ENCODE measurements around the gene CD69. TPM values are rescaled to one million over a fixed set of nuclear protein-coding genes. Genes with fewer than 3 reads are reported as not detected.

The CD69 gene
- total RNA-seq, 1 donor from 2014 or later: not detected

- Histone ChIP-seq H4K20me1 (ENCODE audit: low read depth) (no peaks in the 10 kb centered on the region), H3K4me2 (peak overlapping the region; percentile 52), H3K36me3 (no peaks in the 10 kb centered on the region), H3K79me2 (ENCODE audit: low read depth) (no peaks in the 10 kb centered on the region), H3K4me1 (no peaks in the 10 kb centered on the region), H3K4me3 (no peak overlapping the region), H3K9me3 (ENCODE audit: low read depth) (no peaks in the 10 kb centered on the region), H3F3A (ENCODE audit: low read depth) (no peaks in the 10 kb centered on the region), H2AFZ (replicated peaks) (no peak overlapping the region), H3K27ac (no peak overlapping the region), H3K27me3 (no peaks in the 10 kb centered on the region), H3K9ac (no peak overlapping the region)
- no peaks in the 10 kb centered on the region for H3K36me3 Mint-ChIP-seq
- H3K4me3 Mint-ChIP-seq: no peak overlapping the region
- H3K9me3 Mint-ChIP-seq: no peaks in the 10 kb centered on the region
- H3K27me3 Mint-ChIP-seq (ENCODE audit: insufficient read depth, low read depth): no peaks in the 10 kb centered on the region
- no peaks in the 10 kb centered on the region for H3K4me1 Mint-ChIP-seq
- peak; percentile 79 for DNase-seq (ENCODE audit: low spot score)
- H3K27ac Mint-ChIP-seq: no peak overlapping the region
- TF ChIP-seq CTCF (IDR thresholded peaks at IDR 0.05): peak; percentile 92
- no peak for TF ChIP-seq EZH2 (IDR thresholded peaks at IDR 0.05)
These were observed 10.2 kb downstream of the CD69 start for GRCh38 chr12:9750276-9751203.

DNA sequence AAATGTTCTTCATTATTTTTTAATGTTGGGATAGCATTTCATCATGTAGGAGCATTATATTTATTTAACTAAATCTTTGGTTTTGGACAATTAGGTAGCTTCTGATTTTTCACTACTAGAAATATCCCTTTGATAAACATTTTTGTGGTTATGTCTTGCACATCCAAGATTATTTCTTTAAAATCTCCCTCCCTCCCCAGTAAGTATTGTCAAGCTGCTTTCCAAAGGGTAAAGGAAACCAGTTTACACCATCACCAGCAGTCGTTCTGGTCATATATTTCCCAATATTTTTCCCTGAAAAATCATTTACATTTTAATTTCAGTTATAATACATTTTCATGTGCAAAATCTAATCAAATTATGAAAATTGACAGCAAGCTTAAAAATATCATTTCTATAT, 11.1 kb downstream of the CD69 start:
- H2AFZ ChIP-seq (replicated peaks): no peak overlapping the region
- H3K4me2 ChIP-seq: no peak overlapping the region
- H3K4me1 ChIP-seq: no peaks in the 10 kb centered on the region
- no peaks in the 10 kb centered on the region for H3K27me3 ChIP-seq
- Mint-ChIP-seq H3K9me3 (no peaks in the 10 kb centered on the region), H3K4me1 (no peaks in the 10 kb centered on the region), H3K36me3 (no peaks in the 10 kb centered on the region), H3K4me3 (no peak overlapping the region), H3K27ac (no peak overlapping the region), H3K27me3 (ENCODE audit: insufficient read depth, low read depth) (no peaks in the 10 kb centered on the region)
- TF ChIP-seq CTCF (IDR thresholded peaks at IDR 0.05) (no peak), EZH2phosphoT487 (IDR thresholded peaks at IDR 0.05) (no peak), EZH2 (IDR thresholded peaks at IDR 0.05) (no peak)
- H3K79me2 ChIP-seq (ENCODE audit: low read depth): no peaks in the 10 kb centered on the region
- no peak overlapping the region for H3K4me3 ChIP-seq
- no peak overlapping the region for H3K27ac ChIP-seq
- H4K20me1 ChIP-seq (ENCODE audit: low read depth): no peaks in the 10 kb centered on the region
- H3K9me3 ChIP-seq (ENCODE audit: low read depth): no peaks in the 10 kb centered on the region
- H3K9ac ChIP-seq: no peak overlapping the region
- H3K36me3 ChIP-seq: no peaks in the 10 kb centered on the region
- DNase-seq (ENCODE audit: low spot score): no peak
- no peaks in the 10 kb centered on the region for H3F3A ChIP-seq (ENCODE audit: low read depth)

DNA sequence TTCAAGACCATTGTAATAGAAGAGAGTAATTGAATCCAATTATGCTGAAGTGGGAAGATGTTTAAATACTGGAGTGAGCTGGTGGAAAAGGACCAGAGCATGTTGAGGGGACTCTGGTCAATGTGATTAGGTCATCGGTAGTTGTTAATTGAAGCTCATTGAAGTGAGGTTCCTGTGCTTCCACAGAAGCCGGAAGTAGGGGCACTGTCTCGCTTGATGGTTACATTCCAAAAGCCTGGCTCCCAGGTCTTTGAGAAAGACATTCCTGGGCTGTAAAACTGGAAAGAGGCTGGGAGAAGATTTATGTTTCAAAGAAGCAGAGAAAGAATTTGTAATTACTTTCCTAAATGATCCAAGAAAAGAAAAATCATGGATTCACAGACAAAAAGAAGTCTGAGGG, 15.5 kb downstream of the CD69 start:
- no peaks in the 10 kb centered on the region for H3K4me1 ChIP-seq
- Mint-ChIP-seq H3K36me3 (no peaks in the 10 kb centered on the region), H3K4me1 (no peaks in the 10 kb centered on the region), H3K27me3 (ENCODE audit: insufficient read depth, low read depth) (no peaks in the 10 kb centered on the region), H3K4me3 (no peak overlapping the region), H3K9me3 (no peaks in the 10 kb centered on the region), H3K27ac (peak overlapping the region; percentile 62)
- H4K20me1 ChIP-seq (ENCODE audit: low read depth): no peaks in the 10 kb centered on the region
- H3K27me3 ChIP-seq: no peaks in the 10 kb centered on the region
- no peaks in the 10 kb centered on the region for H3K36me3 ChIP-seq
- H3K4me3 ChIP-seq: no peak overlapping the region
- H3K79me2 ChIP-seq (ENCODE audit: low read depth): no peaks in the 10 kb centered on the region
- H3K9ac ChIP-seq: no peak overlapping the region
- H3F3A ChIP-seq (ENCODE audit: low read depth): no peaks in the 10 kb centered on the region
- no peaks in the 10 kb centered on the region for H3K9me3 ChIP-seq (ENCODE audit: low read depth)
- H3K4me2 ChIP-seq: no peak overlapping the region
- no peak overlapping the region for H3K27ac ChIP-seq
- TF ChIP-seq CTCF (IDR thresholded peaks at IDR 0.05) (no peak), EZH2phosphoT487 (IDR thresholded peaks at IDR 0.05) (no peak), EZH2 (IDR thresholded peaks at IDR 0.05) (no peak)
- peak; percentile 10 for DNase-seq (ENCODE audit: low spot score)
- peak overlapping the region; percentile 0 for H2AFZ ChIP-seq (replicated peaks)

Data from neural progenitor cell (in vitro differentiated cells).